ENCODE data around the gene ZNF787. TPM values are rescaled to one million over a fixed set of nuclear protein-coding genes. Genes with fewer than 3 reads are reported as not detected.
A peak's percentile ranks its signal among the peaks of the same experiment; 100 is the strongest.

Gene ZNF787
- total RNA-seq, 1 experiment from 2014 or later = 132 TPM

GRCh38 chr19:56124578-56124977 lies 3.5 kb upstream of the ZNF787 start:
- Histone ChIP-seq H3K36me3 (ENCODE audit: control insufficient read depth, insufficient read depth, low read length) (no peaks in the 10 kb centered on the region), H3K4me3 (ENCODE audit: low read depth in 2 of 2, low read length in 2 of 2) (no peak overlapping the region), H3K27me3 (ENCODE audit: control insufficient read depth, insufficient read depth, low read length) (no peaks in the 10 kb centered on the region), H3K27ac (ENCODE audit: low read length) (no peak overlapping the region), H3K4me1 (ENCODE audit: control insufficient read depth, insufficient read depth, low read length) (peaks cover 8% of the 10 kb centered on the region), H3K9me3 (ENCODE audit: control insufficient read depth, insufficient read depth, low read depth, low read length) (no peaks in the 10 kb centered on the region)
- in situ Hi-C loops (cut with HindIII; ENCODE audit: low pct_unique_long_range_greater_than_20kb, low sequenced_read_pairs) (no loop called here), intact Hi-C loops (cut with micrococcal nuclease; ENCODE audit: unreplicated experiment) (no loop called here)
- no peak for DNase-seq (ENCODE audit: low read depth, low spot score)
- ATAC-seq = no peak
- TF ChIP-seq TCF7L2 (IDR thresholded peaks at IDR 0.05; ENCODE audit: low read depth, low read length) = no peak
- no peak for TF ChIP-seq POLR2AphosphoS5 (IDR thresholded peaks at IDR 0.05; ENCODE audit: low read depth, low read length)
- TF ChIP-seq REST (IDR thresholded peaks at IDR 0.05; ENCODE audit: insufficient read depth in 1 of 2, low read depth in 2 of 2, low read length in 1 of 2) = no peak
- TF ChIP-seq SIN3A (IDR thresholded peaks at IDR 0.05; ENCODE audit: borderline replicate concordance, insufficient read depth, low read depth, low read length) = no peak
- TF ChIP-seq CTCF (IDR thresholded peaks at IDR 0.05) = no peak
- POLR2A ChIA-PET = no interaction called here
- no TSS peak for BruUV-seq (replicated peaks)
- CTCF ChIA-PET = no interaction called here

- no peak overlapping the region for H3K4me3 ChIP-seq (ENCODE audit: low read depth in 2 of 2, low read length in 2 of 2)
- ATAC-seq = no peak
- TF ChIP-seq SIN3A (IDR thresholded peaks at IDR 0.05; ENCODE audit: borderline replicate concordance, insufficient read depth, low read depth, low read length) = no peak
- no peak for TF ChIP-seq TCF7L2 (IDR thresholded peaks at IDR 0.05; ENCODE audit: low read depth, low read length)
- TF ChIP-seq REST (IDR thresholded peaks at IDR 0.05; ENCODE audit: insufficient read depth in 1 of 2, low read depth in 2 of 2, low read length in 1 of 2) = no peak
- no peak for TF ChIP-seq CTCF (IDR thresholded peaks at IDR 0.05)
- no peak for TF ChIP-seq POLR2AphosphoS5 (IDR thresholded peaks at IDR 0.05; ENCODE audit: low read depth, low read length)
- intact Hi-C loops (cut with micrococcal nuclease; ENCODE audit: unreplicated experiment) (no loop called here), in situ Hi-C loops (cut with HindIII; ENCODE audit: low pct_unique_long_range_greater_than_20kb, low sequenced_read_pairs) (no loop called here)
- CTCF ChIA-PET = no interaction called here
- DNase-seq (ENCODE audit: low read depth, low spot score) = no peak
- peak overlapping the region; percentile 12; the same call in 1 of the 2 replicates for H3K27ac ChIP-seq (ENCODE audit: low read length)
- H3K4me1 ChIP-seq (ENCODE audit: control insufficient read depth, insufficient read depth, low read length) = peaks cover 20% of the 10 kb centered on the region
- BruUV-seq (replicated peaks) = no TSS peak
- no peaks in the 10 kb centered on the region for H3K9me3 ChIP-seq (ENCODE audit: control insufficient read depth, insufficient read depth, low read depth, low read length)
- no peaks in the 10 kb centered on the region for H3K36me3 ChIP-seq (ENCODE audit: control insufficient read depth, insufficient read depth, low read length)
- H3K27me3 ChIP-seq (ENCODE audit: control insufficient read depth, insufficient read depth, low read length) = no peaks in the 10 kb centered on the region
- POLR2A ChIA-PET = no interaction called here
Observed at GRCh38 chr19:56123266-56123891, 2.3 kb upstream of the ZNF787 start.

Measured in Panc1 (cell line).